Heart right ventricle (tissue), 16 donors: Measurements from ENCODE around the gene PPP4R4. TPM values are rescaled to one million over a fixed set of nuclear protein-coding genes. Genes with fewer than 3 reads are reported as not detected.

Experiments used
- ATAC-seq, 8 donors: fragments of 200-7000 bp; cut with Tn5 transposase; one replicate each; pipeline ENCODE4 v1.9.1; 2020; ENCODE audit warnings: mild to moderate bottlenecking in 8 of 8, moderate library complexity in 8 of 8, moderate number of reproducible peaks in 1 of 8
- DNase-seq, 2 donors: peaks; one replicate each; pipeline ENCODE4 v3.0.0-alpha.2; 2020
- H3K27ac ChIP-seq, 10 donors: fragments of 200-600 bp; sonication (generic) in 2 of 10; one replicate each; pipeline versions ENCODE4 v1.5.0 to v1.8.0; 2020 to 2022; ENCODE audit warnings: mild to moderate bottlenecking in 3 of 10
- H3K27me3 ChIP-seq, 7 donors: fragments of 200-600 bp; one replicate each; pipeline ENCODE4 v1.8.0; 2021 to 2022; ENCODE audit warnings: mild to moderate bottlenecking in 2 of 7
- H3K36me3 ChIP-seq, 9 donors: fragments of 200-600 bp; sonication (generic) in 1 of 9; one replicate each; pipeline versions ENCODE4 v1.5.0 to v1.8.0; 2020 to 2022; ENCODE audit warnings: mild to moderate bottlenecking in 2 of 9
- H3K4me1 ChIP-seq, 9 donors: fragments of 200-600 bp; sonication (generic) in 1 of 9; one replicate each; pipeline versions ENCODE4 v1.5.0 to v1.8.0; 2020 to 2022; ENCODE audit warnings: mild to moderate bottlenecking in 4 of 9
- H3K4me3 ChIP-seq, 10 donors: fragments of 200-600 bp; sonication (generic) in 2 of 10; one replicate each; pipeline versions ENCODE4 v1.5.0 to v1.8.0; 2020 to 2022; ENCODE audit warnings: mild to moderate bottlenecking in 7 of 10, moderate library complexity in 2 of 10
- H3K9me3 ChIP-seq, 11 donors: fragments of 200-600 bp in 10 of 11; sonication (generic) in 2 of 11; one replicate each; pipeline versions ENCODE4 v1.5.0 to v1.8.0; 2013 to 2022; ENCODE audit warnings: mild to moderate bottlenecking in 2 of 11, control low read depth in 1 of 11, moderate library complexity in 1 of 11
- WGBS, 2 donors: extraction: QIAGEN DNeasy Blood & Tissue Kit; methylation state at CpG; one replicate each; pipeline ENCODE4 v1.1.7; 2013; ENCODE audit warnings: inconsistent platforms in 1 of 2; 5-methylcytosine and 5-hydroxymethylcytosine counted together
- intact Hi-C, 10 donors: fragments of 100-400 bp; cut with DNase I; formaldehyde crosslinking; loops; one replicate each; pipeline versions ENCODE4 v1.11.1 to v1.14.2; 2022
- polyA plus RNA-seq, 2 donors: library from polyadenylated mRNA; stranded (reverse); fragments of 200-250 nt; gene quantifications; one replicate each; pipeline ENCODE4 v1.2.3, GENCODE V29; 2013
- total RNA-seq, 10 donors: library from RNA; stranded (reverse); fragmentation: NEBNext Ultra II Directional in 3 of 10; extraction: Animal tissue kit (Norgen Biotek cat#: 25700) in 3 of 10; gene quantifications; one replicate each; pipeline versions ENCODE4 v1.2.1 to v1.2.4, GENCODE V29; 2021 to 2023
- TF ChIP-seq, protein P1 (sequence below), 9 donors: fragments of 200-600 bp; sonication (generic) in 2 of 9; IDR thresholded peaks; one replicate each; pipeline versions ENCODE4 v1.5.0 to v1.8.0; 2021 to 2022; ENCODE audit warnings: antibody characterized with exemption in 9 of 9, mild to moderate bottlenecking in 5 of 9, moderate library complexity in 1 of 9
- donor health status: Arrhythmogenic right ventricular cardiomyopathy.
- donor health status: ischemic (EF 13 %, LVEDD 7.1; RV severe dilation, severe dysfunction).
- donor health status: healthy with polysubstance abuse.
- donor health status: DM: no; HTN: yes; CAD: no.
- donor health status: DM: no; HTN: no; CAD: no.
- donor health status: ischemic (EF 25% LVEDD 6.9; RV normal size, moderate dysfunction).
- donor health status: ischemic (EF 25% LVEDD 5.7; RV mildly dilated, moderate dysfunction).
- donor health status: healthy.
- donor health status: DM: yes; HTN: yes; CAD: no.
- donor health status: Ischemic cardiomyopathy.
- donor health status: ischemic (EF 35%, LVEDD 5.7; RV mildly dilated, moderate dysfunction).
- donor health status: nonischemic (EF 11% LVEDD 7.7; RV severe dilation, severe dysfunction).
- donor health status: DM: yes; HTN: yes; CAD: no.
- donor health status: PGD.
- donor health status: ischemic (EF 29% LVEDD 5.4; RV normal size, mild dysfunction).
- donor health status: nonischemic (EF 23%, LVEDD 6.1; RV moderate dilation, normal function).

Gene PPP4R4
- total and polyA plus RNA-seq, 12 donors: 0.13 to 0.94 (median 0.31) TPM; not detected in 5

GRCh38 chr14:94310248-94310647 lies 136.1 kb downstream of the PPP4R4 start:
- H3K27me3 ChIP-seq: peaks cover 0 to 3% (median 0%) of the 10 kb centered on the region in 7 donors
- no peak for DNase-seq
- WGBS, 2 donors: 73 to 82% methylated on average over 3 of the region's 3 CpGs
- H3K4me3 ChIP-seq: no peak overlapping the region
- ATAC-seq: no peak
- H3K4me1 ChIP-seq: no peaks in the 10 kb centered on the region
- no peaks in the 10 kb centered on the region for H3K36me3 ChIP-seq
- TF ChIP-seq, protein P1, sequence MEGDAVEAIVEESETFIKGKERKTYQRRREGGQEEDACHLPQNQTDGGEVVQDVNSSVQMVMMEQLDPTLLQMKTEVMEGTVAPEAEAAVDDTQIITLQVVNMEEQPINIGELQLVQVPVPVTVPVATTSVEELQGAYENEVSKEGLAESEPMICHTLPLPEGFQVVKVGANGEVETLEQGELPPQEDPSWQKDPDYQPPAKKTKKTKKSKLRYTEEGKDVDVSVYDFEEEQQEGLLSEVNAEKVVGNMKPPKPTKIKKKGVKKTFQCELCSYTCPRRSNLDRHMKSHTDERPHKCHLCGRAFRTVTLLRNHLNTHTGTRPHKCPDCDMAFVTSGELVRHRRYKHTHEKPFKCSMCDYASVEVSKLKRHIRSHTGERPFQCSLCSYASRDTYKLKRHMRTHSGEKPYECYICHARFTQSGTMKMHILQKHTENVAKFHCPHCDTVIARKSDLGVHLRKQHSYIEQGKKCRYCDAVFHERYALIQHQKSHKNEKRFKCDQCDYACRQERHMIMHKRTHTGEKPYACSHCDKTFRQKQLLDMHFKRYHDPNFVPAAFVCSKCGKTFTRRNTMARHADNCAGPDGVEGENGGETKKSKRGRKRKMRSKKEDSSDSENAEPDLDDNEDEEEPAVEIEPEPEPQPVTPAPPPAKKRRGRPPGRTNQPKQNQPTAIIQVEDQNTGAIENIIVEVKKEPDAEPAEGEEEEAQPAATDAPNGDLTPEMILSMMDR (IDR thresholded peaks at IDR 0.05): no peak
- H3K9me3 ChIP-seq: peaks cover 0 to 26% (median 10%) of the 10 kb centered on the region in 11 donors
- H3K27ac ChIP-seq: no peak overlapping the region
- intact Hi-C loops: no loop called here

- TF ChIP-seq, protein P1 (IDR thresholded peaks at IDR 0.05): no peak
- 68 to 78% methylated on average over 6 of the region's 6 CpGs for WGBS, 2 donors
- Histone ChIP-seq H3K27me3 (peaks cover 0 to 3% (median 0%) of the 10 kb centered on the region in 7 donors), H3K36me3 (no peaks in the 10 kb centered on the region), H3K4me1 (no peaks in the 10 kb centered on the region), H3K4me3 (no peak overlapping the region), H3K27ac (no peak overlapping the region), H3K9me3 (peaks cover 0 to 29% (median 4%) of the 10 kb centered on the region in 11 donors)
- ATAC-seq (no peak), DNase-seq (no peak)
- intact Hi-C loops: no loop called here
Observed at GRCh38 chr14:94312481-94313246, 138.5 kb downstream of the PPP4R4 start.

DNA sequence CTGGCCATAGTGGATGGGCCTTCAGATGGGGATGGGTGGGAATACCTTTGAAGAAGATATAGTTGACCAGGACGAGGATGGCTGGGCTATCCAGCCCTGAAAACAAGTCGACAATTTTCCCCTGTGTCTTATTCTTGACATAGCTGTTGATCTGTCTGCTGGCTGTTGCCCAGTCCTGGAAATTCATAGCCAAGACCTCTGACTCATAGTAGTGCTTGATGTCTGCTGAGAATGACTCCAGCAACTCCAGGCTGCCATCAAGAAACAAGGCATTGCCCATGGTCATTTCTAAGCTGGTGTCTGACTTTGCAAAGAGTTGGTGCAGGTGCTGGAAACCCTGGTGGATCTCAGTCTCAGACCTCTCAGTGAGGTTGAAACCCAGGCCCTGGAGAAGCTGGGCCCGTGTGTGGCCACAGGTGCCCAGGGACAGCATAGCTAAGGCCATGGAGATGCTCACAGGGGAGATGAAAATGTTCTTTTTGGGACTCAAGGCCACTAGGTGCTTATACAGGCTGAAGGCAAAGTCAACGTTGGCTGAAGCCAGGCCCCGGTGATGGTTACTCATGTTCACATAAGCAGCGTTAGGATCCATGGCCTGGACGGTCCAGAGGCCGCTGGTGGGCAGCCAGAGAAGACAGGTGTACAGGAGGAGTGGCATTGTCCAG lies 140.0 kb downstream of the PPP4R4 start:
- H3K4me1 ChIP-seq: no peaks in the 10 kb centered on the region
- H3K9me3 ChIP-seq: peaks cover 0 to 22% (median 0%) of the 10 kb centered on the region in 11 donors
- H3K27ac ChIP-seq: no peak overlapping the region
- H3K4me3 ChIP-seq: no peak overlapping the region
- no peaks in the 10 kb centered on the region for H3K27me3 ChIP-seq
- WGBS, 2 donors: 76 to 81% methylated on average over 8 of the region's 8 CpGs
- no peak for DNase-seq
- intact Hi-C loops: no loop called here
- ATAC-seq: no peak
- H3K36me3 ChIP-seq: no peaks in the 10 kb centered on the region
- TF ChIP-seq, protein P1 (IDR thresholded peaks at IDR 0.05): no peak

DNA sequence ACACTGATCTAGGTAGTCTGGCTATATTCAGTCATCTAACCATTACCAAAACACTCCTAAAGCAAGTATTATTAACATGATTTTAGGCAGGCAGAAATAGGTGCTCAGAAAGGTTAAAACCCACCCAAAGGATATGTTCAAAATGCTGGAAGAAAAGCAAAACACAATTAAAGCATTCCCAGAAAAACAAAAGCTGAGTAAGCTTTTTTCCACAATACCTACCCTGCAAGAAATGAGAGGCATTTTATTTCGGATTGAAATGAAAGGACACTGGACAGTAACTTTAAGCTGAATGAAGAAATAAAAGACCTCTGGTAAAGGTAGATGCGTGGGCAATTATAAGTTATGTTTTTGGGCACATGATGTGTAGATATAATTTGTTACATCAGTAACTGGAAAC lies 140.8 kb downstream of the PPP4R4 start:
- H3K27me3 ChIP-seq: no peaks in the 10 kb centered on the region
- DNase-seq (no peak), ATAC-seq (no peak)
- no peak overlapping the region for H3K27ac ChIP-seq
- peaks cover 0 to 22% (median 0%) of the 10 kb centered on the region in 11 donors for H3K9me3 ChIP-seq
- H3K4me3 ChIP-seq: no peak overlapping the region
- TF ChIP-seq, protein P1 (IDR thresholded peaks at IDR 0.05): no peak
- 88 to 92% methylated on average over 2 of the region's 2 CpGs for WGBS, 2 donors
- intact Hi-C loops: no loop called here
- no peaks in the 10 kb centered on the region for H3K4me1 ChIP-seq
- no peaks in the 10 kb centered on the region for H3K36me3 ChIP-seq
